SHP77 (cell line): ENCODE measurements around the gene RPL41.
A peak's percentile ranks its signal among the peaks of the same experiment; 100 is the strongest.
"Not testable (repeated sequence)": the region's sequence is repeated elsewhere in the genome, so short reads cannot be mapped to it uniquely, and the experiment has no call there.

Experiments
- DNase-seq, 2 experiments: peaks; one replicate each; lab custom pipeline; 2025; lab: John Stamatoyannopoulos, UW

RPL41 gene

DNA sequence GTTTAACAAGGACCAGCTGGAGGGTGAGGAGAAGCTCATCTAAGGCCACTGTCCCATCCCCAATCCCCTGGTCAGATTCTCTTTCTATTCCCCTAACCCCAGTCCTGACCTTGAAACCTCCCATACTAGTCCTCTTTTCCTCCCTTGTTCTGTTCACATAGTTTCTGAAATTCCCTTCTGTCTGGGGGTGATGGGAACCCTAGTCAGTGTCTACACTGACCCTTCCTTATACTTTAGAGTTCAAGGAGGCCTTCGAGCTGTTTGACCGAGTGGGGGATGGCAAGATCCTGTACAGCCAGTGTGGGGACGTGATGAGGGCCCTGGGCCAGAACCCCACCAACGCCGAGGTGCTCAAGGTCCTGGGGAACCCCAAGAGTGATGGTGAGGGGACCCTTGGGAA is 38.4 kb downstream of the RPL41 start:
- DNase-seq, result no peak

DNA sequence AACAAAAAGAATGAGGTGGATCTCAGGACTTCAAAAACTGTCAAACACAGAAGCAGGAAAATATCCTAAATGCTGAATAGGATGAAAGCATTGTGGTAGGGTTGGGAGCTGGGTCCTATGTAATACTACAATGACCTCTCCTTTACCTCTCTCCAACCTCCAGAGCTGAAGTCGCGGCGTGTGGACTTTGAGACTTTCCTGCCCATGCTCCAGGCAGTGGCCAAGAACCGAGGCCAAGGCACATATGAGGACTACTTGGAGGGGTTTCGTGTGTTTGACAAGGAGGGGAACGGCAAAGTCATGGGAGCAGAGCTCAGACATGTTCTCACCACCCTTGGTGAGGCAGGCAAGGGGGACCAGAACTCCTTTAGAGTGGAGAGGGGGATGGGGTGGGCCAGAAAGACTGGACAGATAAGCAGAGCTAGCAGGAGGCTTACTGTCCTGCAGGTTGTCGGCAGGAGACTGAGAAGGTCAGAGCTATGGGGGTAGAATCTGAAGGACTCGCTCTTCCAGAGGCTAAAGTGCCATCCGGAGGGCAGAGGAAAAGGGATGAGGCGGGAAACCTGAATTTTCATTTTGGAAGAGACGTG is 38.9 kb downstream of the RPL41 start:
- DNase-seq, result no peak

DNA sequence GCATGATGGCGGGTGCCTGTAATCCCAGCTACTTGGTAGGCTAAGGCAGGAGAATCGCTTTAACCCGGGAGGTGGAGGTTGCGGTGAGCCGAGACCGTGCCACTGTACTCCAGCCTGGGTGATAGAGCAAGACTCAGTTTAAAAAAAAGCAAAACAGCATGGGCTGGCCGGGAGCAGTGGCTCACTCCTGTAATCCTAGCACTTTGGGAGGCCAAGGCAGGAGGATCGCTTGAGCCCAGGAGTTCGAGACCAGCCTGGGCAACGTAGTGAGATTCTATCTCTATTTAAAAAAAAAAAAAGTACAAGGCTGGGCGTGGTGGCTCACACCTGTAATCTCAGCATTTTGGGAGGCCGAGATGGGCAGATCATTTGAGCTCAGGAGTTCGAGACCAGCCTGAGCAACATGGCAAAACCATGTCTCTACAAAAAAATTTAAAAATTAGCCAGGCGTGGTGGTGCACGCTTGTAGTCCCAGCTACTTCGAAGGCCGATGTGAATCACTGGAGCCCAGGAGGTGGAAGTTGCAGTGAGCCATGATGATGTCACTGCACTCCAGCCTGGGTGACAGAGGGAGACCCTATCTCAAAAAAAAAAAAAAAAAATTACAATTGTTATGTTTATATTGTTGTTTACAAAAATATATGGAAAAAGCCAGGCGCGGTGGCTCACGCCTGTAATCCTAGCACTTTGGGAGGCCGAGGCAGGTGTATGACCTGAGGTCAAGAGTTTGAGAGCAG is 40.2 kb downstream of the RPL41 start:
- DNase-seq, result not testable (repeated sequence)

DNA sequence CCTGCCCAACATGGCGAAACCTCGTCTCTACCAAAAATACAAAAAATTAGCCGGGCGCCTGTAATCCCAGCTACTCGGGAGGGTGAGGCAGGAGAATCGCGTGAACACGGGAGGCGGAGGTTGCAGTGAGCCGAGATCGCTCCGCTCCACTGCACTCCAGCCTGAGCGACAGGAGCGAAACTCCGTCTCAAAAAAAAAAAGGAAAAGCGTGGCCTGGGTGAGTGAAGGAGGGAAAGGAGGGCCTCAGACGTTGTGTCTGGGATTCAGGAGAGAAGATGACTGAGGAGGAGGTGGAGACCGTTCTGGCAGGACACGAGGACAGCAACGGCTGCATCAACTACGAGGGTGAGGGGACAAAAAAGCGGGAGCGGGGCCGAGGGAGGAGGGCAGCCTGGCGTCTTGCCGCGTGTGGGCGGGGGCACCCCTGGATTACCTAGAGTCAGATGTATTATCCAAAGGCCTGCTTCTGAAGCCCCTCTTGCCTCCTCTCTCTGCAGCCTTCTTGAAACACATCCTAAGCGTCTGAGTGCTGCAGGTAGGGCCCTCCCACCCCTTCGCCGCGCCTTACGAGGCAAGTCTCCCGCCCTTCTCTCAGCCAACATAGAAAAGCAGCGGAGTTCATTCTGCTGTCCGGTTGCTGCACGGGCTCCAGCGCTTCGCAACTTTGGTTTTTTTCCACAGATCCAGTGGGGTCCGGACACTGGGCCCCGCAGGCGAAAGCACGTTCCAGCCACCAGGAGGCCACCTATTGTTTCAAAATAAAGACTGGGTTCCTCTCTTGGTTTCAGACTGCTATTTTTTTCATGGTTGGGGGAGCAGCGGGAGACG is 41.0 kb downstream of the RPL41 start:
- peak; percentile 68 to 81 for DNase-seq

DNA sequence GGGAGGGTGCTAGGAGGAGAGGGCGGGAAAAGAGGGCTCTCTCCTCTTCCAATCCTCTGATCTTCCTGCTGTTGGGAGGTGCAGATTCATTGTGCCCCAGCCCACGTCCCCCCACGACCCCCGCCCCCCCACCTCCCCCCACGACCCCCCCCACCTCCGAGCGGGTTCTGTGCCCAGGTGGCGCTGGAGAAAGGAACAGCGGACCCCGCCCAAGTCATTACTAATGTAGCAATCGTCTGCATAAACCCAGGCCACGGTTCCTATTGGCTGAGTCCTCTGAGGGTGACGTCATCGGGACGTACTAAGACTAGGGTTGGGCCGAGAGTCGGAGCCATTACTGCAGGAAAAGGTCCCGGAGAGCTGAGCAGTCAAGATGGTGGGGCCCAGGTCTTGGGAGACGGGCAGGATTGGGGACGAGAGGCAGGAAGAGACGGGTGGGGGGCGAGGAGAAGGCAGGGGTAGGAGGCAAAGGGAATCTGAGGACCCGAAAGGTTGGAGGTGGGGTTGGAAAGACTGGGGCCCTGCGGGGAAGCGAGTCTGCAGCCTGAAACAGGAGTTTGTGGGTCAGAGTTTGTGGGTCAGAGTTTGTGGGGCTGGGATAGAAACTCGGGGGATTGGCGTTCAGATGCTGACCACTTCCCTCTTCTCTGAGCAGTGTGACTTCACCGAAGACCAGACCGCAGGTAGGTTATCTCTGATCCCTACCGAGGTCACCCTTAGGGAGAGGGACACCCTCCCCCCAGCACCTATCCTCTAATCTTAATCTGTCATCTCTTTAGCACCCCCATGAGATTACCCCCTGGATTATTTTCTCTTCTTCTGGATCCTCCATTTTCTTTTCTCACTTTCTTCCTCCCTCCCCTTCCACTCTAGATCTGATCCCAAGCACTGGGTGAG is 41.8 kb downstream of the RPL41 start, which contains the start of gene MYL6:
TSS of gene MYL6 (plus strand) at position 331 of the 897 bp plus-strand sequence. CDS start at position 374, 43 bp downstream.
- peak; percentile 97 for DNase-seq

DNA sequence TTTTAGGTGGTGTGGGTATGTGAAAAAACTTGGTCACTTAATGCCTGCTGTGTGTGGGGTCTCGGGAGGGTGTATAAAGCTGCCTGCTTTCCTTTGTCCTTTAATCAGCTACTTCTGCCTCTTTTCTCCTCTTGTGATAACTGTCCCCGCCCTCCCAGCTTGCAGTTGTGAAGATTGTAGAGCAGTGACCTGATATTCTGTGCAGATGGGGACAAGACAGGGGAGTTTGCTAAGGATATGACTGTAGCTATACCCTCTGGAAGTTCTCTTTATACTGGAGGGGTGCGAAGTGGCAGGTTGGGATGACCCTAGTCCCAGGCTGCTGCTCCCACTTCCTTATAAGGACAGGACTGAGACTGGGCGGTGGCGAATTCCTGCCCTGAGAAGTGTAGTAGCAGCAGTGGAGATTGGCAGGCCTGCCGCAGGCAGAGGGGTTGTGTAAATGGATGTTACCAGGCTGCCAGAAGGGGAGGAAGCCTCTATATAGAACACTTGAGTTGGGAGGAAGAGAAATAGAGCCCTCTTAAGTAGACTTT is 42.6 kb downstream of the RPL41 start:
- DNase-seq, result peak; percentile 7 to 17

DNA sequence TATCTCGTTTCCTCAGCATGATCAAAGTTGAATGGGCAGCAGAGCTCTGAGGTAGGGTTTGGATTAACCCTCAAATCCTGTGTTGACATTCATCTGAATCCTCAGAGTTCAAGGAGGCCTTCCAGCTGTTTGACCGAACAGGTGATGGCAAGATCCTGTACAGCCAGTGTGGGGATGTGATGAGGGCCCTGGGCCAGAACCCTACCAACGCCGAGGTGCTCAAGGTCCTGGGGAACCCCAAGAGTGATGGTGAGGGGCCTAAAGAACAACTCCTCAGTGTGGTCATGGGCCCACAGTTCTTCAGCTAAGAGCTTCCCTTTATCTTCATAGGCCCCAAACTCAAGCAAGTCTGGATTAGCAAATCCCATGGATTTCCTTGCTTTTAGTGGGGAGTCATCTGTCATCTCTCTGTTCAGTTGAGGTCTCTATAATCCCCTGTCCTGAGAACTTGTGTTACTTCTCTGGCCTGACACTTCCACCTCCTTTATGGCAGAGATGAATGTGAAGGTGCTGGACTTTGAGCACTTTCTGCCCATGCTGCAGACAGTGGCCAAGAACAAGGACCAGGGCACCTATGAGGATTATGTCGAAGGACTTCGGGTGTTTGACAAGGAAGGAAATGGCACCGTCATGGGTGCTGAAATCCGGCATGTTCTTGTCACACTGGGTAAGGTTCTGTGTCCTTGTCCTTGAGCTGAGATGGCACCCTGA is 43.2 kb downstream of the RPL41 start:
- no peak for DNase-seq

DNA sequence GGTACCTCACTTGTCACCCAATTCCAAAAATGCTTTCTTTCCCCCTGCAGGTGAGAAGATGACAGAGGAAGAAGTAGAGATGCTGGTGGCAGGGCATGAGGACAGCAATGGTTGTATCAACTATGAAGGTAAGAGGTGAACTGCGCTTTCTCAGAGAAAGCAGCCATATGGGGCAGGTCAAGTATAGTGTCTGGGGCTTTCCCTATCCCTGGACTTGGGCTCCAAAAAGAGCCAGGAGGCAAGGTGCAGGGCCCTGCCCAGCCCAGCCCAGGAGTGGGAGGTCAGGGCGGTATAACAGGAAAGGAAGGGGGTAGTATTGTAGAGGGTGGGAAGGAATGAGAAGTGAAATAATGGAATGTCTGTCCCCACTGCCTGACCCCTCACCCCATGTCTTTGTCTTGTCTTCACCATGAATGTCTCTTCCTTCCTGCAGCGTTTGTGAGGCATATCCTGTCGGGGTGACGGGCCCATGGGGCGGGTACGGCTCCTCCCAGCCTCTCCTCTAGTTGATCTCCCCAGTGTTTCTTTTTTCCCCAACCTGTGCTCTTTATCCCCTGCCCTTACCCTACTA is 43.8 kb downstream of the RPL41 start:
- no peak for DNase-seq

DNA sequence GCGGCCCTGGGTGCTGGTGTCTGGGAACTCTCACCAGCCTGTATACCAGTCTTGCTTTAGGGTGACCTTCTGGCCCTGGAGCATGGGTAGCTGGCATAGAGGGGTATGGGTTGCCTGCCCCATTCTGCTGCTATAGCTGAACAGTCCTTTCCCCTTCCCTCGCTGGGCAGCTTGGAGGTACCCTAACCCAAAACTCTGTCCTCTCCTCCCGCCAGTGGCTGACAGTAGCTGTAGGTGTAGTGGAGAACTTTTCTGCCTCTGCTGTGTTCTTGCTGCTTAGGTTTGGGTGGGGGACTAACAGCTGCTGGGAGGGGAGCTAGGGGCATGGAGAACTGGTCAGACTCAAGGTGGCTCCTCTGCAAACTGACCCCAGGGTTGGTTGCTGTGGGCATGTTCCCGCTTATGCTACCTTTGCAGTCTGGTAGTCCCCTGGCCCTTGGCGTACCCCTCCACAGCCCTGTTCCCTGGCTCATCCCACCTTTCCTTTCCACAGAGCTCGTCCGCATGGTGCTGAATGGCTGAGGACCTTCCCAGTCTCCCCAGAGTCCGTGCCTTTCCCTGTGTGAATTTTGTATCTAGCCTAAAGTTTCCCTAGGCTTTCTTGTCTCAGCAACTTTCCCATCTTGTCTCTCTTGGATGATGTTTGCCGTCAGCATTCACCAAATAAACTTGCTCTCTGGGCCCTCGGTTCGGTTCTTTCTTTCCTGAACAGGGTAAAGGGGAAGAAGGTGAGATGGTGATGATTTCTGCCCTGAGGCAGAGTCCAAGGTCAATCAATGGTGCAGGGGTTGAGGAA is 44.7 kb downstream of the RPL41 start:
- no peak for DNase-seq

DNA sequence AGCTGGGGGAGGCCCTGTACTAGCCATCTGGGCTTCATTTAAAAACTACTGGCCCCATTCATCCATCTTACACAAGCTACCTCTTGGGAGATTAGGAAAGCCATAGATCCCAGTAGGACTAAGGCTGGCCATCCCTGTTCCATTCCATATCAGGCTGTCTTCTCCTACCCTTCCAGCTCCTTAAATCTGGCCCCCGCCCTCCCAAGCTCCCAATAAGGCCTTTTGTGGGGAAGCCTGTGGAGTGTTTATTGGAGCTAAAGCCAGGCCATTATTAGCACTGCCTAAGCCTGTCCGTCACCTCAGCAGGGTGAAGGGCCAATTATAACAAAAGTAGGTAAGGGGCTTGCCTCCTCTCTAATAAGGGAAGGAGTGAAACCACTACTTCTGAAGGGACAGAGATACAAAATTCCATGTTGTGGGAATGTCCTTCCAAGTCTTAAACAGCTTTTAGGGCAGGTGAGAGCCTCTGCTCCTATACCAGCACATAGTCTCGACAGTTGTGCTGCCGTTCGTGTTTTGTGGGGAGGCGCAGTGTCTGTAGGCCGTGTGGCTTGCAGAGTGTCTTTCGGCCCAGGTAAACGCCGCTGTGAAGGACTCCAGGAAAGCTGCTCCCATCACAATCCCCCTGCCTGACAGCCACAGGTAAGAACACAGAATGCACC is 45.4 kb downstream of the RPL41 start:
- no peak for DNase-seq

DNA sequence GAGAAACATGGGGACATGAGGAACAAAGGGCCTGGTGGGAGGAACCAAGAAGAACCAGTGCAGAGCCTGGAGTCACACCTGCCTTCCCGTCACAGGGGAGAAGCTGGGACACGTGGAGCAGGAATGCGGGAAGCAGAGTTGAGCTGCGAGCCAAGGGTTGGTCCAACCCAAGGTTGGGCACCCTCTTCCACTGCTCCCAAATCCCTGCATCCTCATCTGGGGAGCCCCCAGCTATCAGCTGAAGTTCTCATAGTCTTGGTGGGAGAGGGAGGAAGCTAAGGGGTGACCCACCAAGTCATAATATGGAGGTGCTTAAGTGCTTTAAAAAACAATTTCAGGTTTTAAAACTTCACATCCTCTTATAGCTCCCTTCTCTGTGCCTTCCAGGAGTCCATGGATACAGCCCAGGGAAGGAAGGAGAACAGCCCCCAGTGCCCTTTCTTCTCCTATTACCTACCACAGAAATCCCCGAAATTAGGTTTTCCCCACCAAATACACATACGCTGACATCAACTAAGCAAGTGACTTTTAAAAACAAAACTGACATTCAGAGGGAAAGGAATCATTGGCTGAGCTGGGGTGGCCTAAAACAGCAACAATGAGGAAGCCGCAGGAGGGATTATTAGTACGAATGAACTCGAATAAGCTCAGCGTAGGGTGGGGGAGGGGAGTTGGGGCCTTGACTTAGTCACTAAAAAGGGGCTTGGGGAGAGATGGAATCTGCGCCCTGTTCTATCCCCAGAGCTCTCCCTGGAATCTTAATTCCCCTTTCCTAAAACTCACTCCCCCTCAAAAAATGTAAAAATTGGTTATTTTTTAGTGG is 46.2 kb downstream of the RPL41 start:
- DNase-seq, result no peak

DNA sequence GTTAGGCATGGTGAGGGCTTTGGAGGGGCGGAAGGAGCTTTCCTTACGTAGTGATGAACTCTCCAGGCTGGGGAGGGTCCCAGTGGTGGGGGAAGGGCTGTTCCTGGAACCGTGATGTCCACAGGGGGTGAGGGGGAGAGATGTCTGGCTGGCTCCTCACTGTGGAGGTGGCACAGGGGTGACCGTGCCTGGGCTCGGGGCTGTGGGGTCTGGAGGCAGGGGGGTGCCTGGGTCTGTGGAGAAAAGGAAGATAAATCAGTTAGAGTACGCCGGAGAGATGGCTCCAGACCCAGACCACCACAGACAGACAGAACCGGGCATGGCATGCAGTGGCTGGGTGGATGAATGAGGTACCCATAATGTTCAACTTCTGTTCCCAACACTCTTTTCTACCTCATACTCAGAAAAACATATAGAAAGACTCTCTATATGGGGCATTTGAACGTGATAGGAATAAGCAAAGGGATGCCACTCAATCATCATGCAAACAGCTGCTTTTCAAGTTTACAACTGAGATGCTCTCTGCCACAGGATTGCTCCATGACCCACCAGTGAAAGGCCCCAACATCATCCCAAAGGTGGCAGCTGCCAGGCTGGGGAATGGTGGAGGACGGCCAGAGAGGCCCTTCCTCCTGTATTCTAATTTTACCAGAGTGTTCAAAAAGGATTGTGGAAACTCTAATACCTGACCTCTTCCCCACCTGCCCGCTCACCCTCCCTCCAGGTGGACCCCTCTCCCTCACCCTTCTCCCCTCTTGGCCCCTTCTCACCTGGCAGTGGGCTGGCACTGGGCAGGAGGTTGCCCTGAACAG is 47.3 kb downstream of the RPL41 start:
- no peak for DNase-seq

DNA sequence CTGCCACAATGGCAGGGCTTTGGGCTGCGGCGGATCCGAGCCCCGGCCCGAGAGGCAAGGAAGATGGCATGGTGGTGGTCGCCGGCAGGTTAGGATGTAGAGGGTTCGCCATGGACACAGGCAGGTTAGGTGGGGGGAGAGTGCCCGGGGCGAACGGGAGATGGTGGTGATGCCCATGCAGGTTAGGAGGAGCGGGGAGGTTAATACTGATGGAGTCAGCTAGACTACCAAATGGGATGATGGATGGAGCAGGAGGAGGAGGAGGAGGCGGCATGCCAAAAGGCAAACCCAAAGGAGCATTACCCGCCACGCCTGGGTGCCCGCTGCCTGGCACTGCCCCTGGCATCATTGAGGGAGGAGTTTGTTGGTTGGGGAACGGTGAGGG is 47.9 kb downstream of the RPL41 start:
- no peak for DNase-seq

DNA sequence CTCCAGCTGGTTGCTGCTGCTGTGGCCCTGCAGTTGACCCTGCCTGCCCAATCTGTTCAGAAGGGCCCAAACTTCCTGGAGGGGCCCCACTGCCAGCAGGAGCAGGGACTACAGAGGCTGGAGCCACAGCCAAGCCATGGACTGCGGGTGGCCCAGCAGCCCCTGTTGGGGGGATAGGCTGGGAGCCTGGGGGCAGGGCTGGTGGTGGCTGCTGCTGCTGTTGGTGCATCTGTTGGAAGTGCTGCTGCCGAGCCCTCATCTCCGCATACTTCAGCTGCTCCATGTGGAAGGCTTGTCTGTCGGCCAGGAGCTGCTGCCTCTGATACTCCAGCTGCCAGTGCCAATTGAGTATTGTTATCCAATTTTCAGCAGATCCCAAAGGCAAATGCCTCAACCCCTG is 48.9 kb downstream of the RPL41 start:
- no peak for DNase-seq
